CD4-positive, alpha-beta T cell treated with Interleukin-6 for 4 hours (primary cell): ENCODE measurements around the gene LFNG.
A peak's percentile ranks its signal among the peaks of the same experiment; 100 is the strongest.

ENCODE experiments used
- DNase-seq: peaks from one replicate; pipeline ENCODE4 v3.0.0-alpha.2; 2020; ENCODE audit warnings: mixed read lengths

LFNG gene

DNA sequence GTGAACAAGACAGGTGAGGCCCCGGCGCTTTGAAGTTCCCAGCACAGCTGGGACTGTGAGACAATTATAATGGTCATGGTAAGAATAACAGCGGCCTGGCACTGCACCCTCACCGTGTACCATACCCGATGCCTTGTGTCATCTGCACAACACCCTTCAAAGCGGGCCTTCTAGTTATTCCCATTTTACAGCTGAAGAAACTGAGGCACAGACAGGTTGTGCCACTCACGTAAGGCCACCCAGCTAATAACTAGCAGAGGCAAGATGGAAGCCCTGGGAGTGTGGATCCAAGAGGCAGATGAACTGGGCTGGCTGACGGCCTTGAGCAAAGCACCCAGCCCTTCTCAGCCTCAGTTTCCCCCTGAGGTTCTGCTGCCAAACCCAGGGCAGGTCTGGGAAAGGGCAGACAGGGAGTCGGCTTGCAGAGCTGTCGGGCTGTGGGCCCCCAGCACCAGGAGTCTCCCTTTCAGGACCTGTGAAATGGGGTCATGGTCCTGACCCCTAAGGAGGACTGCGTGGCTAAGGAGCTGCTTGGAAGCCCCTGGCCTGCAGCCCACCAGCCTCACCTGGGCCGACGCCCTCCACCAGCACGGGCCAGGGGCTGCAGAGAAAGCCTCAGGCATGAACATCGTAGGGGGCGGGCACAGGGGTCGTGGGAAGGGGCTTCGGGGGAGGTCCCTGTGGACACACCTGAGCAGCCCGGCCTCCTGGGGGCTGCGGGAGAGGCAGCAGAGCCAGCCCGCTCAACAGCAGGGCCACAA is 15.3 kb upstream of the LFNG start:
- no peak for DNase-seq

DNA sequence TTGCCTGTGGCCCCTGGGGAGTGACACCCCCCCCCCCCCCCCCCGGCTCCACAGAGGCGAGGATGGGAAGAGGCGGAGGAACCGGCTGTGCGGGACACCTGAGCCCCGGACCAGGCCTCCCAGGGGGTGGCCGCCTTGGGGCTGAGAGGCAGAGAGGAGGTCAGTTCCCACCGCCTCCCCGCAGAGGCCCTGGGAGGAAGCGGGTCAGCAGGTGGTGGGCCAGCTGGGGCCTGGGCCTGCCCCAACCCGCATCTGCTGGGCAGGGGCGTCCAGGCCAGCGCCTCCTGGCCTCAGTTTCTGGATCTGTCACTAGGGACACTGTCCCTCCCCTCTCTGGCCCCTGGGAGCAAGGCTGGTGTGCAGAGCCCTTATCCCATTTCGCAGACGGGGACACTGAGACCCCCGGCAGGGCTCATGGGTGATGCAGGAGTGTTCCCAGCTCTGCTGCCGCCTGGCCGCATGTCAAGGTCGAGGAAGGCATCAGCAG is 14.6 kb upstream of the LFNG start:
- DNase-seq = no peak

DNA sequence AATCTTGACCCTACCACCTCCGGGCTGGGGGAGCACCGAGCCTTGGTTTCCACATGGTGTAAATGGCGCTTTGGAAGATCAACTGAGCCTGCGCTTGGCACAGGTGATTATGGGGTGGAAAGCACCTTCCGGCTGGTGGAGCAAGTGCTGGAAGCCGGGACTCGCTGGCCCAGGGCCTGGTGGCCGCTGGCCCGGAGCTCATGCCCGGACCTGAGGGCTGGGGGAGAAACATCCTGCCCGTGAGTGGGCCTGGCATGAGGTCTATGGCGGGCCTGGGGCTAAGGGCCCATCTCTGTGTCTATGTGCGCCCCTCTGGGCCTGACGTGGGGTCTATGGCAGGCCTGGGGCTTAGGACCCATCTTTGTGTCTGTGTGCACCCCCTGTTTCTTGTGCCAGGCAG is 14.2 kb upstream of the LFNG start:
- no peak for DNase-seq

DNA sequence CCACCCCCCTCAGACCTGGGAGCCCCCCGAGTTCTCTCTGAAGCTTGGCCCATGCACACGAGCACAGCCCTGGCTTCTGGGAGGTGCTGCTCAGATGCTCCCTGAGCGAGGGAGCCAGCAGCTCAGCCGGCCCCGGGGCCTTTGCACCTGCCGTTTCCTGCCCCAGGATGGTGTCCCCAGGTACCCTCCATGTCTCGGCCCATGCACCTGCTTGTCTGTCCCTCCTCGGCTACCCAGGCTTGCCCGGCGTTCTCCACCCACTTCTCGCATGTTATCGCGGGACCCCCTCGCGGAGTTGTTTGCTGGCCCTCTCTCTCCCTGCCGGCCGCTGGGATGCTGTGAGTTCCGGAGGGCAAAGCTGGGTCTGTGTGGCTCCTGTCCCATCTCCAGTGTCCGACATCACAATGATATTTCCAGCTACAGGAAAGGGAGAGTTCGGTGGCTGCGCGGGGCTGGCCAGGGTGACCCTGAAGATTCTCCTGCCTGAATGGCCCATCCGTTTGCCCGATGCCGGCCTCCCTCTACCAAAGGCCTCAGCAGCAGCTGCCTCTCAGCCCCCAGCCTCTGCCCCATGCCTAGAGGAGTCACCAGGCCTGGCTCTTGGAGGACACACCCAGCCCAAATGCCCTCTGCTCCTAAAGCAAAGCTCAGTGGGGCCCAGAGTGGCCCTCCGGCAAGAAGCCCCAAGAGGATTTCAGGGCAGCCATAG is 12.2 kb upstream of the LFNG start:
- no peak for DNase-seq

GRCh38 chr7:2507917-2508306 is 11.7 kb upstream of the LFNG start:
- no peak for DNase-seq

DNA sequence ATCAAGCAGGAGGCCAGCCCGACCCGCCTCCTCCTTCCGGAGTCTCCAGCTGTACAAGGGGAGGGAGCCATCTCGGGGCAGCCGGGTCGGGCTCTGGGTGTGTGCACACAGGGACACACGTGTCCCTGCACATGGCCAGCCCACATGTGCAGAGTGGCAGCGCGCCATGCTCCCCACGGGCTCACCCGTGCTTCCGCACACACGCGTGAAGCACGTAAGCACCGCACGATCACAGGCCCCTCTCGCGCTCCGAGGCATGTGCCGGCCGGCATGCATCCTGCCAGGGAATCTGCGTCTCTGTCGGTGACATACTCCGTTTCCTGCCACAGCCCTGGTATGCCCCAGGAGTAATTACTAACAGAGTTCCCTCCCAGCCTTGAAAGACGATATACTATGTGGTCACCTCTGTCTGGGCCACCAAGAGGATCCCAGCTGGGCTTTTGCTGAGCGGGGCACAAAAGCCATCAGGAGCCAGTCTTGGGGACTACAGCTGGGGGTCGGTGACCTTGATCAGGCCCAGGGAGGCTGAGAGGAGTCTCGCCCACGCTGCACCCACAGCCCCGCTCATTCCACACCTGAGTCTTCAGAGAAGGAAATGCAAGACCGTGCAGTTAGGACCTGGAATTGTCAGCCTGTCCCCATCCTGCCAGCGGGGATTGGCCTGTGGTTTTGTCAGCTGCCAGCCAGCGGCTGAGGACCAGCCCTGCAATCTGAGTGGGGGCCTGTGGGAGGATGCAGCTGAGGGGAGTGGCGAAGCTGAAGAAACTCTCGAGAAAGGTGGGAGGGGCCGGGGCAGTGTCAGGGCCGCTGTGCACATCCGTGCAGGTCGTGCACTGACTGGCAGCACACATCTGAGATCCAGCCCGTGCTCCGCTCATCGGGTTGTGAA is 11.0 kb upstream of the LFNG start:
- DNase-seq = peak; percentile 94

DNA sequence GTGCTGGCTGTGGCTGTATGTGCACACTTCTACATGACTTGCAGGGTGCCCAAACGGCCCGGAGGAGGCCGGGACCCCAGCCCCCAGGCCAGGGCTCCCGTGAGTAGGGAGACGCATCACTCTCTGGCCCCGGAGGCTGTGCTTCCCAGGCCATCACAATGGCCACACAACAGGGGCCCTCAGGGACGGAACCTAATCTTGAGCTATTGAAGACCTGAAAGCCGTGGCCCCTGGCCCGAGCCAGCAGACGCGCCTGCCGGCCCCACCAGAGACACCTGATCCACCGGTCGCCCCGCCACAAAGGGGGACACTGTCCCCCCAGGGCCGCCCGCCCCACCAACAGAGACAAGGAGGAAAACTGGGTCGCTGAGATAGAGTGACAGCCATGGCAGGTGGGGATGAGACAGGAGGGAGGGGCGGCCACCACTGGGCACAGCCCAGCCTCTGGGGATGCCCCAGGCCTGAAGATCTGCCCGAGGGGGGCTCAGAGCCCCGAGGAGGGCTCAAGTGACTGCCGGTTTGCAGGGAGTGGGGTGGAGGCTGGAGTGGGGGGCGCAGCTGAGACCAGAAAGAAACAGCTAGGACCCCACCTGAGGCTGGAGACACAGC is 10.2 kb upstream of the LFNG start:
- no peak for DNase-seq

DNA sequence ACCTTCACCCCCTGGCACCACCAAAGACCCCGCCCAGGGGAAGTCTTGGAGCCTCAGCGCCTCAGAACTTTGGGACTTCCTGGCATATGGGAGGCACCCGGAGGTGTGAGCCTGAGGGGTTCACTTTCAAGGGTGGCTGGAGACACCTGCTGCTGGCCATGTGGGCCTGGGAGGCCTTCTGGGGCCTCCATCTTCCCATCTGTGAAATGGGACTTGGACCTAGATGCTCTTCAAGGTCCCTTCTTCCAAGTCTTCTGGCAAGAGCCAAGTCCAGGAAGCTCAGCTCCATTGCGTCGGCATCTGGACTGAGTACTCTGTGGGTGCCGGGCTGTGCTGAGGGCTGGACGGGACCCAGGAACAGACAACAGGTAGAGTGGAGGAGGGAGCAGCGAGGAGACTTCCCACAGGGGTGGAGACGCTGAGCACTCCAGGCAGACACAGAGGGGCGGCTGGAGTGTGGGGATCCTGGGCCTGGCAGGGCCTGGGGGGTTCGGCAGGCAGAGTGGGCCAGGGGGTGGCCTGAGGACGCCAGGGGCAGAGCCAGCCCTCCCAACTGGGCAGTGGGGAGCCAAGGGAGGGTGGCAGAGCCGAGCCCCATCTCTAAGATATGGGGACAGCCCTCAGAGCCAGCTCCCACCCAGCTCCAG is 9.3 kb upstream of the LFNG start:
- no peak for DNase-seq

DNA sequence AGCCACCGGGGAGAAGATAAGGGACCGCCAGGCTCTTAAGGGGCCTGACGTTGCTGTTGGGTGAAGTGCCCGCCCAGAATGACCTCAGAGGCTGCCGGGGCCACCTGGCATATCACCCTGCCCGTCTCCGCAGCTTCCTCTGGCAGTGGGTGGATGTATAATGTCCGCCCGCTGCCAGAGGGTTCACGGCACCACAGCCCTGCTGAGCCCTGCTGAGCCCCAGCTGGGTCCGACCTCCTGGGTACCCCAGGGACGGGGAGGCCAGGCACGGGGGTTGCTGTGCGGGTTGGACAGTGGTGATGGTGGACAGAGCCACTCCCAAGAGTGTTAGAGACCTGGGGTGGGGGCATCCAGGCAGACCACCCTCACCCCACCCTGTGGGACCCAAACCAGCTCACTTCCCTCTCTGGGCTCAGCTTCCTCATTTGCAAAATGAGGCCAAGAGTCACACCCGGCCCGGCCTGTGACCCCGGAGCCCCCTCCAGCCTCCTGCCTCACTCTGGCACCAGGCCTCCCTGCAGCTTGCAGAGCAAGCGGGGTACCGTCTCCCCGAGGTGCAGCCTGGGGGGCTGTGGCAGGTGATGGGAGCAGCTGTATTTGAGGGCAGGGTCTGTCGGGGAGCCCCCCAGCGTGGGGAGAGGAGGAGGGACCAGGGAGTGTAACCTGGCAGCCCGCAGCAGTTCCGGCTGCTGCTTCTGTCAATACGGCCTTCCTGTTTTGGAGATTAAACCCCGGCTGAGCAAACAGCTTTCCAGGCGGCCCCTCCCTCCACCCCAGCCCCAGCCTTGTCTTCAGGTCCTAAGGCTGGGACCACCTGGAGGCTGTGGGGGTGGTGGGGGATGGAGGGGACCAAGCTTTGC is 8.4 kb upstream of the LFNG start:
- DNase-seq = peak; percentile 81

DNA sequence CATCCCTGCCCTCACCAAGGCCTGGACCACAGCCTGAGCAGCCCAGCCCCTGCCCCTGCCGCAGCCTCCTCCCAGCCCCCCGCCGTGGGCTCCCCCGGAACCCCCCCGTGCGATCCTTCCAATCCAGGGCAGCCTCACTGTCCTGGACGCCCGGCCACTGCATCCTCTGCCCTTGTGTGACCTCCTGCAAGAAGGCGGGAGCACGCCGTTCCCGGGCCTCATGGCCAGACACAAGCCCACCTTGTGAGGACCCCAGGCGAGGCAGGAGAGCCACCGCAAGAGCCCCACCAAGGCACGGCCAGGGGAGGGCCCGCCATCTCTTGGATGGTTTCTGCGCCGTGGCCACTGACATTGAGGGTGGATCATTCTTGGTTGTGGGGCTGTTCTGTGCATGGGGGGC is 7.8 kb upstream of the LFNG start:
- DNase-seq = no peak

DNA sequence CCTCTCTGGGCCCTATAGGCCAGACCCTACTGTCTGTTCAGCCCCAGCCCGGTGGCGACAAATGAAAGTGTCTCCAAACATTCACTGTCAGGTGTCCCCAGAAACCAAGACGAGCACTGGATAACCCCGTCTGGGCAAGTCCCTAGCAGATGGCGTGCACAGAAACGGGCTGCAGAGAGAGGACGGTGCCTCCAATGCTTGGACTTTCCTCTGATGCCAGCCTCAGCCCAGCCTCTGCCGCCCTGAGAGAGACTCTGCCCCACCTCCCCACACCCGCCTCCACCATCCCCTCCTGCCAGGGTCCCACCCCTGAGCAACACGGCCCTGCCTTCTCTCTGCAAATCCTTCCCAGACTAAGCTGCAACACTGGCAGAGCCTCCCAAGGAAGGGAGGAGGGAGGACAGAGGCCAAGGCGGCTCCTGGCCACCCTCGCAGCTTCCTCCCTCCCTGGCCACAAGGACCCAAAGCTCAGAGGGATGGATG is 7.4 kb upstream of the LFNG start:
- DNase-seq = no peak

DNA sequence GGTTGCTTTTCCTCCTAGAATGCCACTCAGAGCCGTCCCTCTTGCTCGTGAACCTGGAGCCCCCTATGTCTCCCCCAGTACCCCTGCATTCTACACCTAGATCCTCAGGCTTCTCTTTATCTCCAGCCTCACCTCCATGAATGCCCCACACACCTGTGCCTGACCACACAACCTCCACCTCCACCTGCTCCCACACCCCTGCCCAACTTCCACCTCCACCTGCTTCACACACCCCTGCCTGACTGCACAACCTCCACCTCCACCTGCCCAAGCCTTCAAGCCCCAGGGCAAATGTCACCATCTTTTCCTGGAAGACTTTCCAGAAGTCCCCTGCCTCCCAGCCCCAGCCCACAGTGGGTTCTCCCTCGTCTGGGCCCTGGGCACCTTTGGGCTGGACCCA is 6.9 kb upstream of the LFNG start:
- no peak for DNase-seq

- no peak for DNase-seq
Measured at GRCh38 chr7:2513702-2514101, 5.9 kb upstream of the LFNG start.

DNA sequence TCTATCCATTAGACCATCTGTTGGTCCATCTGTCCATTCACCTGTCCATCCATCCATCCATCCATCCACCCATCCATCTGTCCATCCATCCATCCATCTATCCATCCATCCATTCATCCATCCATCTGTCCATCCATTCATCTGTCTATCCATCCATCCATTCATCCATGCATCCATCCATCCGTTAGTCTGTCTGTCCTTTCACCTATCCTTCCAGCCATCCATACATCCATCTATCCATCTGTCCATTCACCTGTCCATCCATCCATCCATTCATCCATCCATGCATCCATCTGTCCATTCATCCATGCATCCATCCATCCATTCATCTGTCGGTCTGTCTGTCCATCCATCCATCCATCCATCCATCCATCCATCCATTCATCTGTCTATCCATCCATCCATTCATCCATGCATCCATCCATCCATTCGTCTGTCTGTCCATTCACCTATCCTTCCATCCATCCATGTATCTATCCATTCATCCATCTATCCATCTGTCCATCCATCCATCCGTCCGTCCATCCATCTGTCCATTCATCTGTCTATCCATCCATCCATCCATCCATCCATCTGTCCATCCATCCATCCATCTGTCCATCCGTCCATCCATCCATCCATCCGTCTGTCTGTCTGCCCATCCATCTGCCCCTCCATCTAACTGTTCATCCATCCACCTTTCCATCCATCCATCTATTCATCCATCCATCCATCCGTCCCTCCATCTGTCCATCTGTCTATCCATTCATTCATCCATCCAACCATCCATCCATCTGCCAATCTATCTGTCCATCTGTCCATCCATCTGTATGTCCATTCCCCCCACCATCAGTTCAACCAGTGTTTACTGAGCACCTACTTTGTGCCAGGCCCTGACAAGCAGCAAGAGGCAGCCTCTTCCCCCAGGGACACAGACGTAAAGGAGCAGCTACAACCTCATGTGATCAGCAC is 4.8 kb upstream of the LFNG start:
- no peak for DNase-seq

GRCh38 chr7:2515424-2516193 is 4.0 kb upstream of the LFNG start:
- no peak for DNase-seq

DNA sequence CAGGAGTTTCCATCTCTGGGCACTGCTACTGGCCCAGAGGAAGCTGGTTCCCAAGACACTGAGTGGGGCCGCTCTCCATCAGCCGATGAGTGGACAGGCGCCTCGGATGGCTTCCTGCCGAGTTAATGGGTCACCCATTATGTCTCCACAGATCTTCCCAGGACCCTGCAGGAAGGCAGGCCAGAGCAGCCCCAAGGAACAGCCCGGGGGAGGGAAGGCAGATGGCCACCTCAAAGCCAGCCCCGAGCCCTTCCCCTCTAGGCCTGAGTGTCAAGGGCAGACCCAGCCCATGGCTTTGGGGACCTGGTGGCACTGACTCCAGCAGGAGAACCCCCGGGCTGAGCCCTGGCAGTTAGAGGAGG is 3.4 kb upstream of the LFNG start:
- no peak for DNase-seq

DNA sequence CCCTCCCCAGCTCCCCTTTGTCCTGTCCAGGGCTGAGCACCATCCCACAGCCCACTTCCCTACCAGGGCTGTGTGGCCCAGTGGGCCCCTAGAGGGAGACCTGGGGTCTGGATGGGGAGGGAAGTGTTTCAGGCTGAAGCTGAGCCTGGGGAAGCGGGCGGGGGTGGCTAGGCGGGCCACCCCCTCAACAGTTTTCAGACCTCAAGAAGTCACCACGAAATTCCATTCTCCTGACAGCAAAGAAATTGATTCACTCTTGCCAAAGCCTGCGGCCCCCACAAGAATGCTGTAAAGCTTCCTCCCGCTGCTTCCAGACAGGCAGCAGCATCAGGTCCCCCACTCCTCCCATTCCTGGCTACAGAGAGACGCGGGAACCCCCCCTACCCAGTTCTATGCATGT is 2.5 kb upstream of the LFNG start:
- DNase-seq = no peak

GRCh38 chr7:2517678-2518507 is 1.7 kb upstream of the LFNG start:
- DNase-seq = no peak

DNA sequence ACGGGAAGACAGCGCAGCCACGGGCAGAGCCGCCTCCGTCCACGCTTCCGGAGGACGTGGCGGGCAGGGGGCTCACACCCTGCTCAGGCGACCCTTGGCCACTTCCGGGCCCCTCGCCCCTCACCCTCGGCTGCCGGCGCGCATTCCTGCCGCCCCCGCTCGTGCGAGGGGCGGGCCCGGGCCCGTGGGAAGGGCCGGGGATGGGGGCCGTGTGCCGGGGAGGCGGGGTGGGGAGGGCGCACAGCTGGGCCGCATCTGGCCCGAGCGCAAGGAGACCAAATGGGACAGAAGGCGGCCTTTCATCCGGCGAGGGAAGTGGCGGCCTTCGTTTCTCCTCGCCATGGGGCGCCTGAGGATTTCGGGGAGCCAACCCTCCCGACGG is 846 bp upstream of the LFNG start:
- no peak for DNase-seq
